NCI-H510A (cell line): Measurements from ENCODE around the gene UNC93B1.
A peak's percentile ranks its signal among the peaks of the same experiment; 100 is the strongest.
"Not testable (repeated sequence)": the region's sequence is repeated elsewhere in the genome, so short reads cannot be mapped to it uniquely, and the experiment has no call there.

Experiments
- DNase-seq: peaks from one replicate; lab custom pipeline; 2025; lab: John Stamatoyannopoulos, UW

Gene UNC93B1

GRCh38 chr11:67991347-67992121 lies 12.4 kb downstream of the UNC93B1 start:
- not testable (repeated sequence) for DNase-seq

GRCh38 chr11:67990546-67991346 lies 13.2 kb downstream of the UNC93B1 start:
- not testable (repeated sequence) for DNase-seq

GRCh38 chr11:67985302-67985701 lies 18.6 kb downstream of the UNC93B1 start:
- not testable (repeated sequence) for DNase-seq

- DNase-seq, result no peak
Observed at GRCh38 chr11:67983951-67984350, 19.9 kb downstream of the UNC93B1 start.

- not testable (repeated sequence) for DNase-seq
Observed at GRCh38 chr11:67982255-67982857, 21.5 kb downstream of the UNC93B1 start.

GRCh38 chr11:67981226-67981625 lies 22.7 kb downstream of the UNC93B1 start:
- not testable (repeated sequence) for DNase-seq

GRCh38 chr11:67978766-67979418 lies 25.0 kb downstream of the UNC93B1 start:
- DNase-seq, result peak; percentile 61

GRCh38 chr11:67974746-67975145 lies 29.2 kb downstream of the UNC93B1 start:
- not testable (repeated sequence) for DNase-seq

GRCh38 chr11:67965830-67966348 lies 38.0 kb downstream of the UNC93B1 start:
- not testable (repeated sequence) for DNase-seq

GRCh38 chr11:67964746-67965145 lies 39.2 kb downstream of the UNC93B1 start:
- DNase-seq, result not testable (repeated sequence)

GRCh38 chr11:67963879-67964278 lies 40.0 kb downstream of the UNC93B1 start:
- DNase-seq, result not testable (repeated sequence)

GRCh38 chr11:67963217-67963616 lies 40.7 kb downstream of the UNC93B1 start:
- not testable (repeated sequence) for DNase-seq

- DNase-seq, result not testable (repeated sequence)
Observed at GRCh38 chr11:67956236-67956635, 47.7 kb downstream of the UNC93B1 start.

- DNase-seq, result peak; percentile 40
Observed at GRCh38 chr11:67955461-67956007, 48.4 kb downstream of the UNC93B1 start.

- not testable (repeated sequence) for DNase-seq
Observed at GRCh38 chr11:67954971-67955370, 48.9 kb downstream of the UNC93B1 start.

- not testable (repeated sequence) for DNase-seq
Observed at GRCh38 chr11:67954251-67954650, 49.6 kb downstream of the UNC93B1 start.

- not testable (repeated sequence) for DNase-seq
Observed at GRCh38 chr11:67950705-67951104, 53.2 kb downstream of the UNC93B1 start.

- DNase-seq, result not testable (repeated sequence)
Observed at GRCh38 chr11:67947785-67948184, 56.1 kb downstream of the UNC93B1 start.

GRCh38 chr11:67946403-67946802 lies 57.5 kb downstream of the UNC93B1 start:
- not testable (repeated sequence) for DNase-seq

GRCh38 chr11:67943406-67943805 lies 60.5 kb downstream of the UNC93B1 start:
- DNase-seq, result not testable (repeated sequence)
